DMS 273 treated with DMSO at 0.1 percent for 48 hours (cell line): ENCODE measurements around the gene NPAS2.

Experiments
- DNase-seq: peaks from one replicate; lab custom pipeline; 2025; lab: John Stamatoyannopoulos, UW

NPAS2 gene

GRCh38 chr2:100905132-100905805 is 85.3 kb downstream of the NPAS2 start:
- DNase-seq, result no peak

DNA sequence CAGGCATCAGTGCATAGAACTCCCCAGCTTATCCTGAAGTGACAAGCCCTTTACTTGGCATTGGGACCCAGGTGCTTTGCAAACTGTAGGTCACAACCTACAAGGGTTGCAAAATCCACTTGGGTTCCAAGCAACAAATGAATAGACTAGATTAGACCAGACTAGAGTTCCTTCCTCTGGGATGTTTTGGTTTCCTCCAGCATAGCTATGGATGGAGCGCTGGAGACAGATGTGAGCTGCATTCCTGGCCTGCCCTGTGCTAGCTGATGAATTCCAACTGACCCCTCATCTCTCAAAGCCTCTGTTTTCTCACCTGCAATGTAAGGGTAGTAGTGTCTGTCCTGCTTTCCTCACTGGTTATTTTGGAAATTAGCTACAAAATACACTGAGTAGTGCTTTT is 86.2 kb downstream of the NPAS2 start:
- DNase-seq, result no peak

GRCh38 chr2:100906679-100907078 is 86.7 kb downstream of the NPAS2 start:
- DNase-seq, result no peak

DNA sequence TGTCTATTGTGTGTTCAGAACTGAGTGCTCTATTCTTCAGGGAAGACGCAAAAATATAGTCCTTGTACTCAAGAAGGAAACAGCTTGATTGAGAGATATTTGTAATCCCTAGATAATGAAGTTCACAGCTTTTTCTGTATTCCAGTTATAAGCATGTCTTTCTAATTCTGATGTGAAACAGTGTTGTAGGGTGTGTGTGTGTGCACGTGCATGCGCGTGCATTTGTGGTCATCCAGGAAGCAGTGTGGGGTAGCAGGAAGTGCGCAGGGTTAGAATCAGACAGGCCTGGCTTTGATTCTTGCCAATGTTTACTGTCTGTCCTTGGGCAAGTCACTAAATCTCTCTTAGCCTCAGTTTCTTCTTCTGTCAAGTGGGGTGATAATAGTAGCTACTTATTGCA is 87.9 kb downstream of the NPAS2 start:
- no peak for DNase-seq

DNA sequence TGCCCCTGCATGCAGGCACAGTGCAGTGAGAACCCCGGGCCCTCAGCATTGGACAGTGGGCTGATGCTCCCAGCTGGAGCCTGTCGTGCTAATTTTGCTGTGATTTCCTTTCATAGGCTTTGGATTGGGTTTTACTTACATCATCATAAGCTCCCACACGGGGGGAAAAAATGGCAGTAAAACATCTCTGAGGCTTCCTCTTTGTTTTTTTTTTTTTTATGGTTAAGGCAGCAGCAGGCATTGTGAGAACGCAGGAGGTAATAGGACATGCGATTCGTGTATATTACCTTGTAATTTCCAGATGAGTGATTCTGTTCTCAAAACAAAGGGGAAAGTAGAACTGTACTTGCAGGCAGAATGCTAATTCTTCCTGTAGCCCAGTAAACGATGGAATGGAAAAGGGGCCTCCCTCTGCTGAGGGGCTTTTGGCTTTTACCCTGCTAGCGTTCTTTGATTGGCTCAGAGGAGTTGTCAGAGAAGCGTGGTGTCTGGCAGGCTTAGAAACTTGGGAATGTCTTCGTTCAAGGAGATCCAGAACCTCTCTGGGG is 89.7 kb downstream of the NPAS2 start:
- no peak for DNase-seq

DNA sequence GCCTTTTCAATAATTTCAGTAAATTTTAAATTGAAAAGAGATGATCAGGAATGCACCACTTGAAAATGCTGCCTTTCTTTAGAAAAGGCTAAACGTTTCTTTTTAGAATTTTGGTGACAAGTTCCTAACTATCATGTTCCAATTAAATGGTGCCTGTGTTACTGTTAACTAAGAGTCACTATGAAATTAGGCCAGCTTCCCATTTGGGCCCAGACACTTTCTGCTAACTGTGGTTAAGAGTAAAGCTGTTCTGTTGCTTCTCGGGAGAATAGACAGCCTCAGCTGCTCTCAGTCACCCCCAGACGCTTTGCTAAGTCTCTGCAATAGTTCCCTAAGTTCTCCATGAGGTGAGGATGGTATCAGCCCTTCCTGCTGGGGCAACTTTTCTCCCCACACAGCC is 90.2 kb downstream of the NPAS2 start:
- no peak for DNase-seq

- DNase-seq, result no peak
Measured at GRCh38 chr2:100919316-100919715, 99.4 kb downstream of the NPAS2 start.

GRCh38 chr2:100921685-100922161 is 101.8 kb downstream of the NPAS2 start:
- no peak for DNase-seq

DNA sequence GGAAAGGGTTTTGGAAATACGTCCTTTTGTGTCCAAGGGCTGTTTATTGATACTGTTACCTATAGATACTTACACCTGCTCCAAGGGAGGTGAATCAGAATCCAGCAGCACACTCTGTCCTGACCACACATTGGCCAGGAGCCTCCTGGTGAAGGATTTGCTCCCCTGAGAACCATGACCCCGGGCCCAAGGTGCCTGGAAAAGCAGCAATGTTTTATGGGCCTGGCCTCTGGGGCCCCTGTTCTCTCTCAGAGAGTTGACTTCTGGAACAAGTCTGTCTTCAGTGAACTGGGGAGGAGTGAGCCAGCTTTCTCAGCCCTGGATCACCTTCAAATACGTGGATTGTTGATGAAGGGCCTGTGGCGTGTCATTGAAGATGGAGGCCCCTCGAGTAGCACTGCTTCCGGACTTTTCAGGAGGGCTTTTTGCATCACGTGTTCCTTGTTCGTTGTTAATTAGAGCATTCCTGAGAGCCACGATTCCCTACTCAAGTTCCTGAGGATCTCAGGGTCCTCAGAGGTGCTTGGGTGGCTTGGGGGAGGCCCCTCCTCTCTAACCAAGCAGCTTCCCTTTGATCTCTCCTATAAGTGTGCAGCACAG is 103.6 kb downstream of the NPAS2 start:
- no peak for DNase-seq

DNA sequence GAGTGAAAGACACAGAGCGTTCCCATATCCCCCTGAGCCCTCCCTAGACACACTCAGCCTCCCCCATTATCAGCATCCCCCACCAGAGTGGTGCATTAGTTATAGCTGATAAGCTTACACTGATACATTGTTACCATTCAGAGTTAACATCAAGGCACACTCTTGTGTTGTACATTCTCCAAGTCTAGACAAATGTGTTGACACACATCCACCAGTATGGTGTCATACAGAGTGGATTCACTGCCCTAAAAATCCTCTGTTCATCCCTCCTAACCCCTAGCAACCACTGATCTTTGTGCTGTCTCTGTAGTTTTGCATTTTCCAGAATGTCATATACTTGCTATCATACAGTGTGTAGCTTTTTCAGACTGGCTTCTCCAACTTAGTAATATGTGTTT is 104.2 kb downstream of the NPAS2 start:
- DNase-seq, result no peak

- DNase-seq, result no peak
Measured at GRCh38 chr2:100924520-100925451, 104.8 kb downstream of the NPAS2 start.

- DNase-seq, result no peak
Measured at GRCh38 chr2:100928235-100928634, 108.3 kb downstream of the NPAS2 start.

DNA sequence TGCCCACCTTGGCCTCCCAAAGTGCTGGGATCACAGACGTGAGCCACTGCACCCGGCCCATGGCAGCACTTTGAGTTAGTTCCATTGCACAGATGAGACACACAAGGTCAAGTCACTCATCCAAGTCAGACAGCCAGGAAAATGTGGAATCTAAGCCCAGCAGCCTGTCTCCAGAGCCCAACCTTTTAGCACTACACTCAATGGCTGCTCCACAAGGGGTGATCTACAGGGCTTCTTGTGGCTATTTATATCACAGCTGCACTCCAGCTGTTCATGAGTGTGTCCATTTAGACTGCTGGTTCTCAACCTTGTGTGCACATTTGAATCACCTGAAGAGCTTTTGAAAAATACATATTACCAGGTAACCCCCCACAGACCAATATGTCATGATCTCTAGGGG is 109.2 kb downstream of the NPAS2 start:
- no peak for DNase-seq

- no peak for DNase-seq
Measured at GRCh38 chr2:100934504-100935371, 114.8 kb downstream of the NPAS2 start.

- no peak for DNase-seq
Measured at GRCh38 chr2:100935372-100935752, 115.4 kb downstream of the NPAS2 start.

DNA sequence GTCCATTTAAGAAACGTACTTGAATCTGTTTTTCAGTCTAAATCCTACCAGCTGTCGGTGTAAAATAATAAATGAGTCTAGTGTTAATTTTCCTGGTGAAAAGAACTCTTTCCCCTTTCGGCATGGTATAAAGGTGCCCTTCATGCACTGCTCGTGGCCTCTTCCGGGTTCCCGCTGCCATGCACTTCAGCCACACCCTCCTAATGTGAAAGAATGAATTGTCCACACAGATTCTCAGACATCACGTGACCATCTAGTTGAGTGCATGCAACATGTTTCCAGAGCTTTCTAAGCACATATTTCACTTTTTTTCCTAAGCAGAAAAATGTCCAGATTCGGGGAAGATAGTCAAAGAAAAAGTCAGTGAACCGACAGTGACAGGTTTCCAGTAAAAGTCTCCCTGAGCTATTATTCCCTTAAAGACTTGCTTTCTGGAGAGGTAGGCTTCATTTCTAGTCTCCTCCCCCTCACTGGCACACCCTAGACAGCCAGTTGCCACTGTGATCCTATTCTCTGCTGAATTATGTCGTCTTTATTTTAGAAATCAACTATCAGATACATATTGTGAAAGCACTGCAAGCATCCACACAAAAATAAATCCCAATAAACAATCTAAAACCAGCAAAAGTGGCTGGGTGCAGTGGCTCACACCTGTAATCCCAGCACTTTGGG is 116.3 kb downstream of the NPAS2 start:
- DNase-seq, result no peak

- no peak for DNase-seq
Measured at GRCh38 chr2:100936972-100937542, 117.1 kb downstream of the NPAS2 start.

DNA sequence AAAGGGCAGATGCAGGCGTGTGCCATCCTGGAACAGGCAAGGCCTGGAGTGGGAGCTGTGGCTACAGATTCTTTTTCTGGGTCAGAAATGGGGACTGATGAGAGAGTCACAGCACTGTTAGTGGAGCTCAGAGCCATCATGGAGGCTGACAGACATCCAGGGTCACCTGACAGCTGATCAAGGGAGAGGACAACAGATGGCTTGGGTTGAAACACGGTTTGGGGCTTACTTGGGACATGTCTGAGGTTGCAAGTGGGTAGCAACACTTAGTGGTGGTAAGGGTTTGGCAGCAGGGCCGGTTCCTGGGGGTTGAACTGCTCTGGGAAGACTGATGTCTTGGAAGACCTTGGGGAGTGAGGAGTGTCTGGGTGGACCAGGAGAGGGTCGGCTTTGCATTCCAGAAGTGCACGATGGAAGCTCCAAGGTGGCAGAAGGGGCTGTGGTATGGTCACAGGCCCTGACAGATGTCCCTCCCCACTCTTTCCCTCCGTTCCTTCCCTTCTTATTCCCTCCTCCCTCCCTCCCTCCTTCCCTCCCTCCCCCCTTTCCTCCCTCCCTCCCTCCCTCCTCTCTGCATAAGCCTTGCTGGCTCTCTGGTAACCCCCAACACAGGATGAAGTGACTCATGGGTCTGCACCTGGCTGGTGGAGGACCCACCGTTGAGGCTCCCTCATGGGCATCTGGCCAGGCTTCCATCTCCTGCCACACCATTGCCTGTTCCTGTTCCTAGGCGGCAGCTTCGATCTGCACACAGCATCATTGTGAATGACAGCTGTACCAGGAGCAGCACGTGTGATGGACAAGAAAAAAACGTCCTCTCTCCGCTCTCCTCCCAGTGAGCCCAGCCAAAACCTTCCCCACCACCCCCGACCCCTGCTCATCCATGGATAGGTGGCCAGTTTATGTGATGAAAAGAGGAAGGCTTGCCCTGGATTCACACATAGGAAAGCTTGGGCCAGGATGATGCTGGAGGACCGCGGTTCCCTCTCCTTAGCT is 118.4 kb downstream of the NPAS2 start:
- DNase-seq, result no peak

GRCh38 chr2:100939445-100939844 is 119.5 kb downstream of the NPAS2 start:
- DNase-seq, result no peak
